NCI-H774 (cell line): ENCODE measurements around the gene ANKRD12.

Experiments
- DNase-seq: peaks from one replicate; lab custom pipeline; 2025; lab: John Stamatoyannopoulos, UW

The ANKRD12 gene

DNA sequence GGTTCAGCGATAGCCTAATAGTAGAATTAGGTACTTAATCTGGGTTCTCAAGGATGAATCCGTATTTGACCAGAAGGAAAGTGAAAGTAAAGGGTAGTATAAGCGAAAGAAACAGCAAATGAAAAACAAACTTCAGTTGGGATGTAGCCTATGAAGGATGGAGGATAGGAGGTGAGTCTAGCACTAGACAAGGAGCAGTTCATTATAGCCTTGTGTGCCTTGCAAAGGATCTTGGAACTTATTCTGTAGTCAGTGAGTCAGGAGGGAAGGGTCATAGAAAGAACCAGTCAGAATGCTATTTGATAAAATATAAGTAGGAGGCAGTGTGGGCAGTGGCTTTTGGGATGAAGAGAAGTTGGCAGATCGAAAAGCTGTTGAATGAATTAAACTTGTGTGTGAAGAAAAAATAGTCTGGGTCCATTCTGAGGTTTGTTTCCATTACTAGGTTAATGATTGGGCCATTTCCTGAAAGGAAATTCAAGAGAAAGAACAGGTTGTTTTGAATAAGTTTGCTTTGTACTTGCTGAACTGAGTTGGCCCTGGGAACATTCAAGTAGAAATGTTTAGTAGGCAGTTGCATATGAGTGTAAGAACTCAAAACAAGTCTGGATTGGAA, 48.5 kb downstream of the ANKRD12 start:
- no peak for DNase-seq

DNA sequence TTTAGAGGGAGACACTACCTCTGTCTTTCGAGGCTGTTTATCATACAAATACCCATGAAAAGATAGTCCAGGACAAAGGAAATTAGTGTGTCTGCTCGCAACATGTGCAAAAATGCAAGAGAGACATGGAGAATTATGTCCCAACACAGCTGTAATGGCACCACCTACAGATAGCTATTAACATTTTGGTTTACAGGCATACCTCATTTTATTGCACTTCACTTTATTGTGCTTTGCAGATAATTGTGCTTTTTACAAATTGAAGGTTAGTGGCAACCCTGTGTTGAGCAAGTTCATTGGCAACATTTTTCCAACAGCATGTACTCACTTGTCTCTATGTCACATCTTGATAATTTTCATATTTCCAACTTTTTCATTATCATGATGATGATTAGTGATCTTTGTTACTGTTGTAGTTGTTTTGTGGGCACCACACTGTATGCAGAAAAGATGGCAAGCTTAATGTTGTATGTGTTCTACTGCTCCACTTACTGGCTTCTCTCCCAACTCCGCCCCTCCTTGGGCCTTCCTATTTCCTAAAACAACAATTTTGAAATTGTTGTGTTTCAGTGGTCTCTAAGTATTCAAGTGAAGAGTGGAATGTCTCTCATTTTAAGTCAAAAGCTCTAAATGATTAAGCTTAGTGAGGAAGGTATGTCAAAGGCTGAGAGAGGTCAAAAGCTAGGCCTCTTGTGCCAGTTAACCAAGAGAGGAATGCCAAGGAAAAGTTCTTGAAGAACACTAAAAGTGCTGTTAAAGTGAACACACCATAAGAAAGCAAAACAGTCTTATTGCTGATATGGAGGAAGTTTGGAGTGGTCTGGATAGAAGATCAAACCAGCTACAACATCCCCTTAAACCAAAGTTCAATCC, 52.0 kb downstream of the ANKRD12 start:
- no peak for DNase-seq

GRCh38 chr18:9189491-9189890, 52.9 kb downstream of the ANKRD12 start:
- DNase-seq, result no peak

GRCh38 chr18:9191658-9192256, 55.2 kb downstream of the ANKRD12 start:
- DNase-seq, result no peak

DNA sequence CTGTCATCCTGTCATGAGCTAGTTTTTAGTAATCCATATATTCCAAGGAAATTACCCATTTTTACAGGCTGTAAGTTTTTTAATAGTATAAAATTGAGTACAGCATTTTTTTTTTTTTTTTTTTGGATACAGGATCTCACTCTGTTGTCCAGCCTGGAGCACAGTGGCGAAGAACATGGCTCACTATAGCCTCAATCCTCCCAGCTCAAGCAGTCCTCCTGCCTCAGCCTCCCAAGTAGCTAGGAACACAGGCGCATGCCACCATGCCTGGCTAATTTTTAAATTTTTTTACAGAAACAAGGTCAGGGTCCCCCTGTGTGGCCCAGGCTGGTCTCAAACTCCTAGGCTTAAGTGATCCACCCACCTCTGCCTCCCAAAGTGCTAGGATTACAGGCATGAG, 56.5 kb downstream of the ANKRD12 start:
- no peak for DNase-seq

DNA sequence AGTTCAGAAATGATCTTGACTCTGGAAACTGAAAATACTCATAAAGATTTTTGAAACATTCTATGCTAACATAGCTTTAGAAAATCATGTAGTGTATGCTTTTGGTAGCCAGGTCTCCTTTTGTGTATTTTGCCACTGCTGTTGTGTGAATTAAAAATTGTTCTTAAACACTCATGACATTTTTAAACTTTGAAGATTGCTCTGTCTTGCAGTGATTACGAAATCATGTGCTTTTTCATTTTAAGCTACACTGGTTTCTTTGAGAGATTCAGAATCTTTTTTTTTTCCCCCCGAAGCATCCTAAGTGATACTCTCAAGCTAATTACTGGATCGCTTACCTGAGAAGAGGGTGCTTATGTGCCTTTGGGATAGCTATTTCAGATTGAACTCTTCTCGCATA, 60.0 kb downstream of the ANKRD12 start:
- DNase-seq, result no peak

- no peak for DNase-seq
These were observed 63.1 kb downstream of the ANKRD12 start for GRCh38 chr18:9199681-9200080.

- no peak for DNase-seq
These were observed 64.6 kb downstream of the ANKRD12 start for GRCh38 chr18:9201224-9201623.

DNA sequence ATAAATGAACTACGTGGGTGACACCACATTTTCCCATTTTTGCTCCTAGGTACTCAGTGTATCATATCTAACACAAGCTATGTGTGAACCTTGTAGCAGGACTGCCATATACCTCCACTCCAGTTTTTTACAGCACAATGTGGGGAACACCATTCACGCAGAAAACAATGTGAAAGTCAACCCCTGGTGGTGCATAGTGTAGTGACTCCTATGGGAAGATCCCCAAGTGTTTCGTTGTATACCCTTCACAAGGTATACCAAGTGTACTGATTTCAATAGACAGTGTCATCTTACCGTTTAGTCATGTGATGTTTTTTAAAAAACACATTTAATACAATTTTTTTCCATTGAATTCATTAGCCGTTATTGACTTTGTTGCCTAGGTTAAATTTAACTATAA, 68.1 kb downstream of the ANKRD12 start:
- DNase-seq, result no peak

GRCh38 chr18:9206421-9206820, 69.8 kb downstream of the ANKRD12 start:
- no peak for DNase-seq

GRCh38 chr18:9209279-9209678, 72.7 kb downstream of the ANKRD12 start:
- DNase-seq, result no peak

GRCh38 chr18:9210966-9211365, 74.4 kb downstream of the ANKRD12 start:
- DNase-seq, result no peak

- DNase-seq, result no peak
These were observed 75.4 kb downstream of the ANKRD12 start for GRCh38 chr18:9211955-9212354.

- no peak for DNase-seq
These were observed 78.8 kb downstream of the ANKRD12 start for GRCh38 chr18:9215221-9215933.

DNA sequence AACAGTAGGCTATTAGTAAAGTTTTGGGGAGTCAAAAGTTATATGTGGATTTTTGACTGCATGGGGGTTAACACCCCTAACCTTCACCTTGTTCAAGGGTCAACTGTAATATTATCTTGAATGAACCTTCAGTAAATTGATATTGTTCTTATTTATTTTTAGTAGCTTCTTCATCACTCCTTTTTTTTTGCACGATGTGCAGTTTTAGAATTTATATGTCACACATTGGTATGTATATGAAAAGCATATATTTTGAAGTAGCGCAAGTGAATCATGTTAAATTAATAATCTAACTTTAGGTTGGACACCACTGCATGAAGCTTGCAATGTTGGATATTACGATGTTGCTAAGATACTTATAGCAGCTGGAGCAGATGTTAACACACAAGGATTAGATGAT, 79.9 kb downstream of the ANKRD12 start:
- DNase-seq, result no peak

- no peak for DNase-seq
These were observed 81.3 kb downstream of the ANKRD12 start for GRCh38 chr18:9217743-9218451.

DNA sequence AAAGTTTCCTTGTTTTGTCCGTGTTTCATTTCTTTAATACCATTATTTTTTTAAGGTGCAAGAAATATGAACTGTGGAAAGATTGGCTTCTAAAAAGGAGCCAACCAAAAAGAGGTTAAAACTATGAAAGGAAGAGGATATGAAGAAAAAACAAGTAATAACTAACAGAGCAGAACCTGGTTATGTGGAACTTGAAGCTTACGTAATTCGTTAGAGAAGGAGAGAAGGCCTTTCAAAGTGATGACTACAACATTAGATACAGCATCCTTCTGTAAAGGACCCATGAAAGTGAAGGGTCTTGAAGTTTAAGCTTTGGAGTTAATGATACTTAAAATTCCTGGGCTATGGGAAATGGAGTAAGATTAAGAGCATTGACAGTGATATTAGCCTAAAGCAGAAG, 84.5 kb downstream of the ANKRD12 start:
- DNase-seq, result no peak

GRCh38 chr18:9221661-9222060, 85.1 kb downstream of the ANKRD12 start:
- DNase-seq, result no peak

- DNase-seq, result no peak
These were observed 86.8 kb downstream of the ANKRD12 start for GRCh38 chr18:9223356-9223755.

GRCh38 chr18:9226463-9226862, 89.9 kb downstream of the ANKRD12 start:
- DNase-seq, result no peak

- no peak for DNase-seq
These were observed 95.4 kb downstream of the ANKRD12 start for GRCh38 chr18:9231852-9232486.
